Measurements from ENCODE around the gene DUSP10.

The DUSP10 gene

DNA sequence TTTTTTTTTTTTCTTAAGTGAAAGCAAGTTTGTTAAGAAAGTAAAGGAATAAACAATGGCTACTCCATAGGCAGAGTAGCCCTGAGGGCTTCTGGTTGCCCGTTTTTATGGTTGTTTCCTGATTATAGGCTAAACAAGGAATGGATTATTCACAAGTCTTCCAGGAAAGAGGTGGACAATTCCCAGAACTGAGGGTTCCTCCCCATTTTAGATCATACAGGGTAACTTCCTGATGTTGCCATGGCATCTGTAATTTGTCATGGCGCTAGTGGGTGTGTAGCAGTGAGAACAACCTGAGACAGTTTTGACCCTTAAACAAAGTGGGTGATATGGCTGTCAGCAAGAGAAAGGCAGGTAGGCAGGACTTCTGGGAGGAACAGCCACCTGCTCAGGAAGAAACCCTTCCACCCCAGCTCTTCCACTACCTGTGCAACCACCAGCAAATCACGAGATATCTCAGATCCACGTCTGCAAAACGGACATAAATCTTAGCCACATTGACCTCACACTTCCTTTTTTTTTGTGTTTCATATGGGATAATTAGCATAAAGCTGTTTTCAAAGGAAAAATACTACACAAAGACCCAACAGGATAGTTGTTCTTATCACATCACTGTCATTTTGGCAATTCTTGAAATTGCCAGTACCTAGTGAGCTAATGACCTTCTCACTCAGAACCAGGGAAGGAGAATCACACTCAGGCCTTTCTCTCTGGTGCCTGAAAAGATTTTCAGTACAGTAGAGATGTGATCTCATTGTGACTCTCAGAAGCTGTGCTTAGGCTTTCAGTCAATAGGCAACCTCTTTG lies 34.8 kb upstream of the DUSP10 start:
- Histone ChIP-seq H3K9me3 (ENCODE audit: insufficient read depth, low read length) (no peaks in the 10 kb centered on the region), H3K36me3 (ENCODE audit: low read length) (no peaks in the 10 kb centered on the region), H3K27me3 (ENCODE audit: low read length) (no peaks in the 10 kb centered on the region), H3F3A (ENCODE audit: insufficient read depth) (peaks cover 36% of the 10 kb centered on the region), H4K20me1 (ENCODE audit: low read depth, low read length) (no peaks in the 10 kb centered on the region), H3K4me3 (ENCODE audit: insufficient read depth, low read length, poor library complexity, severe bottlenecking) (no peak overlapping the region), H2AFZ (ENCODE audit: low read depth, low read length, severe bottlenecking) (peak overlapping the region; percentile 34), H3K27ac (ENCODE audit: low read depth, low read length) (peak overlapping the region; percentile 92), H3K9me2 (replicated peaks; ENCODE audit: insufficient read depth, low read length) (no peaks in the 10 kb centered on the region), H3K9ac (ENCODE audit: low read length) (peak overlapping the region; percentile 12; the same call in 1 of the 2 replicates), H3K4me2 (ENCODE audit: low read depth, low read length, poor library complexity, severe bottlenecking) (peak overlapping the region; percentile 69), H3K79me2 (ENCODE audit: insufficient read depth, low read length) (no peaks in the 10 kb centered on the region)
- TF ChIP-seq EZH2phosphoT487 (conservative IDR thresholded peaks at IDR 0.05; ENCODE audit: low read length): no peak
- TF ChIP-seq, protein P1, sequence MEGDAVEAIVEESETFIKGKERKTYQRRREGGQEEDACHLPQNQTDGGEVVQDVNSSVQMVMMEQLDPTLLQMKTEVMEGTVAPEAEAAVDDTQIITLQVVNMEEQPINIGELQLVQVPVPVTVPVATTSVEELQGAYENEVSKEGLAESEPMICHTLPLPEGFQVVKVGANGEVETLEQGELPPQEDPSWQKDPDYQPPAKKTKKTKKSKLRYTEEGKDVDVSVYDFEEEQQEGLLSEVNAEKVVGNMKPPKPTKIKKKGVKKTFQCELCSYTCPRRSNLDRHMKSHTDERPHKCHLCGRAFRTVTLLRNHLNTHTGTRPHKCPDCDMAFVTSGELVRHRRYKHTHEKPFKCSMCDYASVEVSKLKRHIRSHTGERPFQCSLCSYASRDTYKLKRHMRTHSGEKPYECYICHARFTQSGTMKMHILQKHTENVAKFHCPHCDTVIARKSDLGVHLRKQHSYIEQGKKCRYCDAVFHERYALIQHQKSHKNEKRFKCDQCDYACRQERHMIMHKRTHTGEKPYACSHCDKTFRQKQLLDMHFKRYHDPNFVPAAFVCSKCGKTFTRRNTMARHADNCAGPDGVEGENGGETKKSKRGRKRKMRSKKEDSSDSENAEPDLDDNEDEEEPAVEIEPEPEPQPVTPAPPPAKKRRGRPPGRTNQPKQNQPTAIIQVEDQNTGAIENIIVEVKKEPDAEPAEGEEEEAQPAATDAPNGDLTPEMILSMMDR (IDR thresholded peaks at IDR 0.05; ENCODE audit: insufficient read depth, low read length, poor library complexity, severe bottlenecking): no peak

DNA sequence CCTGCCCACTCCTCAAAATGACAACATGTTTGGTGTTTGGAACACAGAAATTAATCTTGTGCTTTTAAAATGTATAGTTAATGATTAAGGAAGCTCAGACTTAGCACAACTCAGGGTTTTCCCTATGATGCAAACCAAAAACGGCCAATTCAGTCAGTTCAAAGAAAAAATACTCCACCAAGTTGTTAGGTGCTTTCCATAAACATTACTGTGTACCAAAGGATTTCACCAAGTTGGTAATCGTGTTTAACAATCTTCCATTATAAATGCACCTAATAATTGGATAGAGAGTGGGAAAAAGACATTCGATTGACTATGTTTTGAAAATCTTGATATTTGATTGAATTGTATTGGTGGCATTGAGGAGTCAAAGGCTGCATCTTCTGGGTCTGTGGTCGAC lies 33.3 kb upstream of the DUSP10 start:
- Histone ChIP-seq H4K20me1 (ENCODE audit: low read depth, low read length) (no peaks in the 10 kb centered on the region), H3K36me3 (ENCODE audit: low read length) (no peaks in the 10 kb centered on the region), H2AFZ (ENCODE audit: low read depth, low read length, severe bottlenecking) (peak overlapping the region; percentile 18), H3F3A (ENCODE audit: insufficient read depth) (peaks cover 36% of the 10 kb centered on the region), H3K9ac (ENCODE audit: low read length) (no peak overlapping the region), H3K27ac (ENCODE audit: low read depth, low read length) (no peak overlapping the region), H3K79me2 (ENCODE audit: insufficient read depth, low read length) (no peaks in the 10 kb centered on the region), H3K9me3 (ENCODE audit: insufficient read depth, low read length) (no peaks in the 10 kb centered on the region), H3K4me2 (ENCODE audit: low read depth, low read length, poor library complexity, severe bottlenecking) (no peak overlapping the region), H3K9me2 (replicated peaks; ENCODE audit: insufficient read depth, low read length) (no peaks in the 10 kb centered on the region), H3K27me3 (ENCODE audit: low read length) (no peaks in the 10 kb centered on the region), H3K4me3 (ENCODE audit: insufficient read depth, low read length, poor library complexity, severe bottlenecking) (no peak overlapping the region)
- TF ChIP-seq, protein P1 (IDR thresholded peaks at IDR 0.05; ENCODE audit: insufficient read depth, low read length, poor library complexity, severe bottlenecking): no peak
- TF ChIP-seq EZH2phosphoT487 (conservative IDR thresholded peaks at IDR 0.05; ENCODE audit: low read length): no peak

DNA sequence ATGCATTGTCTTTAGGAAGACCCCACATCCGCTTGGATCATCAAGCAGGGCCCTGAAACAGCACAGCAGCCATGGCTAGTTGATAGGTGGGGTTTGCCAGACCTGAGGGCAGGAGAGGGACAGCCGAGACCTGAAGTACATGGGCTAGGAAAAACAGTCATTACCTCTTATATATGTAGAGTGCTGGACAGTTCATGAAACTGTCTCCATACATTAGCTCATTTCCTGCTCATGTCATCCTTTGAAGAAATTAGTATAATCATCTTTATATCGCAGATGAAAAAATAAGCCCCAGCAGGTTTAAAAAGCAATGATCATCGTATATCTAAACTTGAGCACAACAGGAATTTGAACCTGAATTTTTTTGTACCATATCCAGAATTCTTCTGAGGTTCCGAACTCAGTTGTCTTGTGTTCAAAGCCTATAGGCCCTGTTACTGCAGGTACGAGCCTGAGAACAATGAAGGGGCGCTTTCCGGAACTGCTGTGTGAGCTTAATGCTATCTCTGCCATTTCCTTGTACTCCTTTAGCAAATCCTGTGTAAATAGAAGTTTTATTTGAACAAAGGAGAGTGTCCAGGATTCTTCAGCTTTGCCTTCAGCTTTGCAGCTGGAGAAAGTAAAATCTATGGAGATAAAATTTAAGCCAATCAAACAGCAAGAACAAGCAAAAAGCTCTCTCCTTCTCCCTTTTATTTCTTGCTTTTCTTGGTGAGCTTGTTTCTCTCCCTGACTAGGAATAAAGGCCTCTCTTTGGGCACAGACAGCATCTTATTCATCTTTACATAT lies 32.4 kb upstream of the DUSP10 start:
- H2AFZ ChIP-seq (ENCODE audit: low read depth, low read length, severe bottlenecking): no peak overlapping the region
- H3K4me2 ChIP-seq (ENCODE audit: low read depth, low read length, poor library complexity, severe bottlenecking): no peak overlapping the region
- H3K27me3 ChIP-seq (ENCODE audit: low read length): no peaks in the 10 kb centered on the region
- H3K27ac ChIP-seq (ENCODE audit: low read depth, low read length): no peak overlapping the region
- H3K9me2 ChIP-seq (replicated peaks; ENCODE audit: insufficient read depth, low read length): no peaks in the 10 kb centered on the region
- H3K79me2 ChIP-seq (ENCODE audit: insufficient read depth, low read length): no peaks in the 10 kb centered on the region
- H3F3A ChIP-seq (ENCODE audit: insufficient read depth): peaks cover 36% of the 10 kb centered on the region
- TF ChIP-seq, protein P1 (IDR thresholded peaks at IDR 0.05; ENCODE audit: insufficient read depth, low read length, poor library complexity, severe bottlenecking): no peak
- TF ChIP-seq EZH2phosphoT487 (conservative IDR thresholded peaks at IDR 0.05; ENCODE audit: low read length): no peak
- no peaks in the 10 kb centered on the region for H3K9me3 ChIP-seq (ENCODE audit: insufficient read depth, low read length)
- no peaks in the 10 kb centered on the region for H3K36me3 ChIP-seq (ENCODE audit: low read length)
- H4K20me1 ChIP-seq (ENCODE audit: low read depth, low read length): no peaks in the 10 kb centered on the region
- H3K9ac ChIP-seq (ENCODE audit: low read length): no peak overlapping the region
- no peak overlapping the region for H3K4me3 ChIP-seq (ENCODE audit: insufficient read depth, low read length, poor library complexity, severe bottlenecking)
